Activated CD8-positive, alpha-beta memory T cell treated with anti-CD3 and anti-CD28 coated beads, Interleukin-2, amount 10 ng/mL, durations not matched to agents 7 days and 5 days (primary cell): Measurements from ENCODE around the gene CNPY1. TPM values are rescaled to one million over a fixed set of nuclear protein-coding genes. Genes with fewer than 3 reads are reported as not detected.
A peak's percentile ranks its signal among the peaks of the same experiment; 100 is the strongest.

Experiments
- ATAC-seq: fragments of 150-1000 bp; cut with Tn5 transposase; one replicate; pipeline ENCODE4 v1.10.0; 2021; ENCODE audit warnings: moderate library complexity
- CTCF ChIA-PET: fragments of 350-600 bp; sonication (Branson Sonifier 250); formaldehyde crosslinking; loops from one replicate; lab custom pipeline; 2021; ENCODE audit warnings: antibody characterized with exemption; lab: Charles Lee
- DNase-seq: peaks from one replicate; pipeline ENCODE4 v3.0.0-alpha.2; 2020
- H3K27ac Mint-ChIP-seq: one replicate; pipeline ENCODE4 v1.8.0; 2021; ENCODE audit warnings: mild to moderate bottlenecking, mixed read lengths
- H3K27me3 Mint-ChIP-seq: one replicate; pipeline ENCODE4 v1.8.0; 2021; ENCODE audit warnings: mixed read lengths
- H3K36me3 Mint-ChIP-seq: one replicate; pipeline ENCODE4 v1.8.0; 2021; ENCODE audit warnings: mild to moderate bottlenecking, mixed read lengths
- H3K4me1 Mint-ChIP-seq: one replicate; pipeline ENCODE4 v1.8.0; 2021; ENCODE audit warnings: mixed read lengths
- H3K4me3 Mint-ChIP-seq: one replicate; pipeline ENCODE4 v1.8.0; 2021; ENCODE audit warnings: mild to moderate bottlenecking, moderate library complexity, mixed read lengths
- H3K9me3 Mint-ChIP-seq: one replicate; pipeline ENCODE4 v1.8.0; 2022; ENCODE audit warnings: low read depth, mixed read lengths
- total RNA-seq, 2 experiments: library from RNA; stranded (reverse); gene quantifications; one replicate each; pipeline ENCODE4 v1.2.3, GENCODE V29; 2021

Gene CNPY1
- total RNA-seq, 2 experiments from 2014 or later = not detected

- ATAC-seq = no peak
Observed at GRCh38 chr7:155506854-155507337, 39.5 kb downstream of the CNPY1 start.

GRCh38 chr7:155505422-155505793 lies 41.0 kb downstream of the CNPY1 start:
- no peak for ATAC-seq
- CTCF ChIA-PET = no interaction called here
- H3K27ac Mint-ChIP-seq = no peak overlapping the region
- peaks cover 15% of the 10 kb centered on the region for H3K4me1 Mint-ChIP-seq
- H3K4me3 Mint-ChIP-seq = no peak overlapping the region
- no peak for DNase-seq
- peaks cover 2% of the 10 kb centered on the region for H3K36me3 Mint-ChIP-seq
- H3K27me3 Mint-ChIP-seq = peaks cover 90% of the 10 kb centered on the region
- H3K9me3 Mint-ChIP-seq = no peaks in the 10 kb centered on the region

More at GRCh38 chr7:155506854-155507337, 39.5 kb downstream of the CNPY1 start:
- Mint-ChIP-seq H3K36me3 (peaks cover 2% of the 10 kb centered on the region), H3K4me3 (no peak overlapping the region), H3K27ac (no peak overlapping the region), H3K4me1 (peaks cover 16% of the 10 kb centered on the region), H3K9me3 (no peaks in the 10 kb centered on the region), H3K27me3 (peaks cover 90% of the 10 kb centered on the region)
- CTCF ChIA-PET = no interaction called here
- no peak for DNase-seq

GRCh38 chr7:155497149-155497901 lies 49.0 kb downstream of the CNPY1 start:
- H3K9me3 Mint-ChIP-seq = no peaks in the 10 kb centered on the region
- peaks cover 67% of the 10 kb centered on the region for H3K27me3 Mint-ChIP-seq
- H3K27ac Mint-ChIP-seq = no peak overlapping the region
- DNase-seq (no peak), ATAC-seq (no peak)
- H3K4me3 Mint-ChIP-seq = no peak overlapping the region
- CTCF ChIA-PET = no interaction called here
- no peaks in the 10 kb centered on the region for H3K4me1 Mint-ChIP-seq
- H3K36me3 Mint-ChIP-seq = no peaks in the 10 kb centered on the region

GRCh38 chr7:155496267-155497005 lies 49.9 kb downstream of the CNPY1 start:
- no peak overlapping the region for H3K4me3 Mint-ChIP-seq
- ATAC-seq (no peak), DNase-seq (no peak)
- H3K4me1 Mint-ChIP-seq = peaks cover 6% of the 10 kb centered on the region
- CTCF ChIA-PET = no interaction called here
- H3K9me3 Mint-ChIP-seq = no peaks in the 10 kb centered on the region
- peaks cover 68% of the 10 kb centered on the region for H3K27me3 Mint-ChIP-seq
- H3K36me3 Mint-ChIP-seq = no peaks in the 10 kb centered on the region
- no peak overlapping the region for H3K27ac Mint-ChIP-seq

- no peak for DNase-seq
- no peak overlapping the region for H3K4me3 Mint-ChIP-seq
- peaks cover 2% of the 10 kb centered on the region for H3K36me3 Mint-ChIP-seq
- CTCF ChIA-PET = no interaction called here
- ATAC-seq = no peak
- peaks cover 12% of the 10 kb centered on the region for H3K4me1 Mint-ChIP-seq
- peaks cover 64% of the 10 kb centered on the region for H3K27me3 Mint-ChIP-seq
- H3K27ac Mint-ChIP-seq = no peak overlapping the region
- no peaks in the 10 kb centered on the region for H3K9me3 Mint-ChIP-seq
Observed at GRCh38 chr7:155495440-155496248, 50.7 kb downstream of the CNPY1 start.

GRCh38 chr7:155494551-155494950 lies 51.8 kb downstream of the CNPY1 start:
- no peak overlapping the region for H3K27ac Mint-ChIP-seq
- H3K4me3 Mint-ChIP-seq = no peak overlapping the region
- peaks cover 15% of the 10 kb centered on the region for H3K4me1 Mint-ChIP-seq
- ATAC-seq = no peak
- DNase-seq = no peak
- H3K9me3 Mint-ChIP-seq = no peaks in the 10 kb centered on the region
- H3K27me3 Mint-ChIP-seq = peaks cover 61% of the 10 kb centered on the region
- peaks cover 2% of the 10 kb centered on the region for H3K36me3 Mint-ChIP-seq
- CTCF ChIA-PET = no interaction called here

- Mint-ChIP-seq H3K4me1 (peaks cover 17% of the 10 kb centered on the region), H3K27me3 (peaks cover 57% of the 10 kb centered on the region), H3K4me3 (no peak overlapping the region), H3K9me3 (no peaks in the 10 kb centered on the region), H3K27ac (no peak overlapping the region), H3K36me3 (peaks cover 2% of the 10 kb centered on the region)
- CTCF ChIA-PET = no interaction called here
- no peak for ATAC-seq
- DNase-seq = no peak
Observed at GRCh38 chr7:155493744-155494538, 52.4 kb downstream of the CNPY1 start.

GRCh38 chr7:155491812-155492211 lies 54.5 kb downstream of the CNPY1 start:
- Mint-ChIP-seq H3K4me1 (peaks cover 20% of the 10 kb centered on the region), H3K4me3 (no peak overlapping the region), H3K36me3 (peaks cover 2% of the 10 kb centered on the region), H3K9me3 (no peaks in the 10 kb centered on the region), H3K27me3 (peaks cover 49% of the 10 kb centered on the region), H3K27ac (no peak overlapping the region)
- CTCF ChIA-PET = no interaction called here
- DNase-seq (no peak), ATAC-seq (no peak)

- peak; percentile 77 for DNase-seq
- H3K27me3 Mint-ChIP-seq = peaks cover 47% of the 10 kb centered on the region
- H3K4me3 Mint-ChIP-seq = peak overlapping the region; percentile 66
- peaks cover 20% of the 10 kb centered on the region for H3K4me1 Mint-ChIP-seq
- CTCF ChIA-PET = interaction anchor here (0.7 kb wide), 1 partner anchor 193 kb away, joined by 3 read pairs; the partner anchor contains the start of gene INSIG1
- no peaks in the 10 kb centered on the region for H3K9me3 Mint-ChIP-seq
- peak overlapping the region; percentile 77 for H3K27ac Mint-ChIP-seq
- peaks cover 2% of the 10 kb centered on the region for H3K36me3 Mint-ChIP-seq
- ATAC-seq = peak; percentile 92
Observed at GRCh38 chr7:155490697-155491628, 55.4 kb downstream of the CNPY1 start.

- DNase-seq (no peak), ATAC-seq (peak; percentile 38)
- CTCF ChIA-PET = no interaction called here
- H3K27ac Mint-ChIP-seq = peak overlapping the region; percentile 77
- H3K27me3 Mint-ChIP-seq = peaks cover 47% of the 10 kb centered on the region
- peak overlapping the region; percentile 39 for H3K4me3 Mint-ChIP-seq
- peaks cover 2% of the 10 kb centered on the region for H3K36me3 Mint-ChIP-seq
- H3K9me3 Mint-ChIP-seq = no peaks in the 10 kb centered on the region
- H3K4me1 Mint-ChIP-seq = peaks cover 20% of the 10 kb centered on the region
Observed at GRCh38 chr7:155489862-155490696, 56.3 kb downstream of the CNPY1 start.

- H3K27ac Mint-ChIP-seq = no peak overlapping the region
- CTCF ChIA-PET = interaction anchor here (1.2 to 1.3 kb wide), 2 partner anchors 11 to 117 kb away, joined by 3 to 4 read pairs; no protein-coding TSS in a partner anchor
- no peak overlapping the region for H3K4me3 Mint-ChIP-seq
- ATAC-seq (no peak), DNase-seq (no peak)
- H3K27me3 Mint-ChIP-seq = peaks cover 46% of the 10 kb centered on the region
- H3K36me3 Mint-ChIP-seq = peaks cover 2% of the 10 kb centered on the region
- H3K9me3 Mint-ChIP-seq = no peaks in the 10 kb centered on the region
- H3K4me1 Mint-ChIP-seq = peaks cover 20% of the 10 kb centered on the region
Observed at GRCh38 chr7:155489158-155489840, 57.1 kb downstream of the CNPY1 start.
